Right ventricle myocardium superior (tissue), 1 donor: Measurements from ENCODE around the gene FAM241B. TPM values are rescaled to one million over a fixed set of nuclear protein-coding genes. Genes with fewer than 3 reads are reported as not detected.

Experiments used
- ATAC-seq: fragments of 200-7000 bp; cut with Tn5 transposase; one replicate; pipeline ENCODE4 v1.9.1; 2020; ENCODE audit warnings: mild to moderate bottlenecking; ENCODE audit not compliant: poor library complexity
- DNase-seq: peaks from one replicate; pipeline ENCODE4 v3.0.0-alpha.2; 2020
- intact Hi-C: fragments of 100-400 bp; cut with DNase I; formaldehyde crosslinking; loops from one replicate; pipeline ENCODE4 v1.11.2; 2022
- total RNA-seq: library from RNA; stranded (reverse); fragmentation: NEBNext Ultra II Directional; extraction: Animal tissue kit (Norgen Biotek cat#: 25700); gene quantifications from one replicate; pipeline ENCODE4 v1.2.1, GENCODE V29; 2021
- donor health status: DM: no; HTN: yes; CAD: no; lungs with severe emphysema.

The FAM241B gene
- total RNA-seq, 1 donor from 2014 or later = 3.3 TPM

DNA sequence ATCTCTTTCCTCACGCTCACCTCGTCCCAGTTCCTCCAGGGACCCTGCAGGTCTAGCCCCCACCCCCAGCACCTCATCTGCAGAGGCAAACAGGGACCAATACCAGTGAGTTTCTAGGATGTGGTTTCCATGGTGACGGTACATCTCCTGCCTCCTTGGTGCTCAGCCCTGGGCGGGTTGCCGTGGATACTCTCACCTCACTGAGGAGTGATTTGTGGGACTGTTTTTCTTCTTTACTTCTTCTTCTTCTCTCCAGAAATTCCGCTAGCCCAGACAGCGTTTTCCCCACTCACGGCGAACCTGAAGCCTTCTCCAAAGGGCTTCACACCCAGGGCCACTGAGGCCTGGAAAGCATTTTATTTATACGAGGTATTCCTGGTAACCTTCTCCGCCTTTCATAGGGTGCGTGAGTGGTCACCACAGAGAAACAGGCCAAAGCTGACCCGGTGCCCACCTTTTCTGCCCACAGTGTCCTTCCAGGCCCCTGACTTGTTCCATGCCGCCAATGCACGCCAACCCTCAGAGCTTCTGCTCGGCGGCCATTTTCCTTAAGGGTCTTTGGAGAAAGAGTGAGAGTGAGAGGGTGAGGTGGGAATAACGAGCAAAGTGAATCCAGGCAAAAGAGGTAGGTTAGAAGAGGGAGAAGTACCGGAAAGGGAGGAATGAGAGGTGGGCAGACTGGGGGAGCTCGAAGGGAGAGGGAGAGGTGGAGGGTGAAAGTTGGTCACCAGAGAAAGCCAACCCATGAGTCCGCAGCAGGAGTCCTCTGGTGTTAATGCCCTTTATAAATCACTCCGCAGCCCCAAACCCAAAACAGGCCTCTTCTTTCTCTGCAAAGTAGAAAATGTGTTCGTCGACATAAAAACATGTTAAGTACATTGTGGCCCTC lies 15.5 kb downstream of the FAM241B start:
- intact Hi-C loops = loop anchor here (2.0 to 5.0 kb wide), 2 partner anchors 72 to 269 kb away; no protein-coding TSS in a partner anchor
- ATAC-seq (no peak), DNase-seq (no peak)

DNA sequence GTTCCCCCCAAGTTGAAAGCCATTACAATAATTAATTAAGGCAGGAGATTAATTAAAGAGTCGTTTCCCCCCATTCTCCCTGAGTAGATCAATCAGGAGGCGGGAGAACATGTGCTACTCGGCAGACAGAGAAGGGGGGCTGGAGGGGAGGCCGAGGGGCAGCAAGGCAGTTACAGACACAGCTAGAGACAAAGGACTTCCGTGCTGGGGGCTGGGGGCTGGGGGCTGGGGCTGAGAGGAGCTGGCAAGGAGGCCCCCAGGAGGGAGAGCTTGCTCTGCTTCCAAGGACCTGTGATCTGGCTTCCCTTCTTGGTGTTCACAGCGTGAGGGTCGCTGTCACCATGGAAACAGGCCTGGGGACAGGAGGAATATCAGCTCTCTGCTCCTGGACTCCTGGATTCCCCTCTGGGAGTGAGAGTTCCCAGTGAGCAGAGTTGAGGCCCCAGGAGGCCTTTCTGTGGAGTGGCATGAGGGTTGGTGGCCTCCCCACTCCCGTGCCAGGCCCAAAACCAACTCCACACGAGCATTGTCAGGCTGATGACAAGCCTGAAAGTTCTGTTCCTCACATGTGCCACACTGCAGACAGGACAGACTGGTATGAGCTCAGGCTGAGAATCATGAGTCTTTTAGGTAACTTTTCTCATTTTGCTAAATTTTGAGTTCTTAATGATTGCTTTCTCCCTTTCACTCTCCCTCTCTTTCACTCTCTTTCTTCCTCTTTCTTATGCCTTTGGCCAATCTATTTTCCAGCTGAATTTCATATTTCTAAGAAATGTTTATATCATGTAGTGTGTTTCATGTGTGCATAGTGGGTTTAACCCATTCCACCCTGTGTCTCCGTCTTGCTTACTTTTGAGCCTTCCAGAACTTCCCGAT lies 16.4 kb downstream of the FAM241B start:
- intact Hi-C loops = loop anchor here (5.0 kb wide), 1 partner anchor 71 kb away; no protein-coding TSS in a partner anchor
- no peak for DNase-seq

DNA sequence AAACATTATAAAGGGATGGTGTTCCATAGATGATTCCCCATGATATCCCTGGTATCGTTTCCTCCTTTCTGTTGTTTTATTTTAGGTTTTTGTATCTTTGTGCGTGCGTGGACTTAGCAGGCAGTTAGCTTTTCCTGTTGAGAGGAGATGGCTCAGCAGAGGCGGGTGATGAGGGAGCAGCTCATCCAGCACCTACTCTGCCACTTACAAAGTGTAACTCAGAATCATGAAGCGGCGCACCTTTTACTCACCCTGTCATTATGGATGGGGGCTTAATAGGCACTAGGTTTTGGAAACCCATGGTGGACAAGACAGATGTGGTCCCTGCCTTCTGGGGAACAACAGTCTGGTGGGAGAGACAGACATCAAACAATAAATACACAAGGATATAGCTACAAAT lies 17.1 kb downstream of the FAM241B start:
- DNase-seq (no peak), ATAC-seq (no peak)
- intact Hi-C loops = loop anchor here (5.0 kb wide), 1 partner anchor 70 kb away; no protein-coding TSS in a partner anchor

More for the DNA sequence above, 16.4 kb downstream of the FAM241B start:
- no peak for ATAC-seq

DNA sequence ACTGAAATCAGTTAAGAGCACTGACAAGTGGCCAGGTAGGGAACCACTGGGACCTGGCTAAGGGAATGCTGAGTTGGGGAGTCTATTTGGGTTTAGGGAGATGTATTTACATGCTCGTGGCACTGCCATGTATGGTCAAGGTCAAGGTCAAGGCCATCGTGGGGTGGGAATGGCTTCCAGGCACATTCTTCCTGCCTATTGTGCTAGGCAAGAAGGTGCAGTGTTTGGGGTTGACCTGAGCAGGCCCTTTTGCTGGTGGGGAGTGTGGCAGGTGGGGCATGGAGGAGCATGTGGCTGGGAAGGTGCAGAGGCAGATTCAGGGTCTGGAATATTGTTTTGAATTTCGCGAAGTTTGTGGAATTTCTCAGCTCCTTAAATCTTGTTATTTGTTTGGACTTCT lies 17.8 kb downstream of the FAM241B start:
- ATAC-seq (no peak), DNase-seq (no peak)

DNA sequence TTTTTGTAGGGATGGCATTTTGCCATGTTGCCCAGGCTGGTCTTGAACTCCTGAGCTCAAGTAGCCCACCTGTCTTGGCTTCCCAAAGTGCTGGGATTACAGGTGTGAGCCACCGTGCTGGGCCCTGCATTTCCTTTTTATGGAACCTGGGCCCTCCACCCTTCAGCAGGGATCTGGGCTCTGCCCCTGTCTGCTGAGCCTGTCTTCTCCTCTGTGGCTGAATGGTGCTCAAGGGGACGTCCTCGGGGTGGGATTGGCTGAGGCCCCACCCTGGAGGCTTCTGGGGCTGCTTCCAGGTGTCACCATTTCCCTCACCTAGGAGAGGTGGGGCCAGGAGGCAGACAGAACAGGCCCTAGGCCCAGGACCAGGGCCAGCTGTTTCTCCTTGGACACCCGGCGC lies 18.4 kb downstream of the FAM241B start:
- intact Hi-C loops = loop anchor here (5.0 kb wide), 1 partner anchor 69 kb away; no protein-coding TSS in a partner anchor
- ATAC-seq (no peak), DNase-seq (no peak)

More for the DNA sequence above, 17.8 kb downstream of the FAM241B start:
- intact Hi-C loops = loop anchor here (5.0 kb wide), 1 partner anchor 69 kb away; no protein-coding TSS in a partner anchor

DNA sequence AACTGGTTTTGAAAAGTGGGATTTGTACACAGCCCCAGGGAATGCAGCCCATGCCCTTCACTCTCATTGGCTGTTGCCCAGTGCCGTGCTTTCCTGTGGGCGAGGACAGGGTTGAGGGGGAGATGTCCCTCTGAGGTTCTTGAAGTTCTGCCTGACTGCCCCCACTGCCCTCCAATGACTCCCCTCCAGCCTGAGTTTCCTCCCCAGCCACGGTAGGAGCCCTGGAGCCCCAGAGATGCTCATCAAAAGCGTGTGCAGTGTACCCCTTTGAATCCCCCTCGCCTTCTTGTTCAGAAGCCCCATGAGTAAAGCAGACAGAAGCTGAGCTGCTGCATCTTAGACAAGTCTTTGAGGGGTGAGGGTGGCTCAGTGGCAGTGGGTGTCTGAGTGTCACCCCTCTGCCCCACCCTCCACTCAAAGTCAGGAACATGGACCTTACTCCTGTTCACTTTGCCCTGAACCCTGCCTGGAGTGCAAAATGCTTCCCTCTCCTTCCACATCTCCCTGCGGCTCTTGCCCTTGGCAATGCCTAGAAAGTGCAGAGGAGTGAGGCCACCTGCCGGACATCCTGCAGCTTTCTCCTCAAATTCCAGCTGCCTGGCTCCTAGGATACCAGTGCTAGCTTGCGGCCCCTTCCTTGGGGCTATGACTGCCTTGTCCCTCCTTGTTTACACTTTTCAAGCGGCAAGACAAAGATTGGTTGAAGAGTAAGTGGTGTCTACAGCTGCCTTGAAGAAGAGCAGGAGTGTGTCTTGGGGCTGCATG lies 19.9 kb downstream of the FAM241B start:
- intact Hi-C loops = loop anchor here (5.0 kb wide), 1 partner anchor 67 kb away; no protein-coding TSS in a partner anchor
- no peak for DNase-seq
- no peak for ATAC-seq

DNA sequence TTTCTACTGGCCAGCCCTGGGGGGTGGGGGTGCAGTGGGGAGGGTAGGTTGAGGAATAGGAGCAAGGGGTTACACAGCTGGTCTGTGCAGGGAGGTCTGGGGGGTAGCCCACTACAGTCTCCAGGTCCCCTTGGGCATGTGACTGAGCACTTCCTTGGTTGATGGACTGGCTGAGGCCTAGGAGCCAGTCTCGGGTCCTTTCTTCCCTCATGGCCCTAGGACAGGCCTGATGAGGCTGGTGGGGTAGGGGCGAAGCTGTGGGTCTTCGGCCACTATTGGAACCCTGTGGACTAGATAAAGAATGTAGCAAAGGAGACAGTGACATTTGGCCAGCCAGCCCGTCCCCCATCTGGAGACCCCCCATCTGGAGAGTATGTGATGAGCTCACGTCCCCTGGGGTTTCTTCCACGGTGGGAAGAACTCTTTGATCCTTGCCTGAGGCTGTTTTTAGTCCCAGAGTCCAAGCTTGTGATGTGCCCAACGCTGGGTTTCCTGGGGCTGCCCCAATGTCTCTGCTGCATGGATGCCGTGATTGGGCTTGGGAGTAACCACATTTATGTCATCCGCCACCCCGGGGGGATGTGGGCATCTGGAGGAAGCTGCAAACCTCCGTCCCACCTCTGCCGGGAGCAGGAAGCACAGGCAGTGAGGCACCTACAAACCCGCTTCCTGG lies 20.7 kb downstream of the FAM241B start:
- intact Hi-C loops = no loop called here
- DNase-seq (no peak), ATAC-seq (no peak)

DNA sequence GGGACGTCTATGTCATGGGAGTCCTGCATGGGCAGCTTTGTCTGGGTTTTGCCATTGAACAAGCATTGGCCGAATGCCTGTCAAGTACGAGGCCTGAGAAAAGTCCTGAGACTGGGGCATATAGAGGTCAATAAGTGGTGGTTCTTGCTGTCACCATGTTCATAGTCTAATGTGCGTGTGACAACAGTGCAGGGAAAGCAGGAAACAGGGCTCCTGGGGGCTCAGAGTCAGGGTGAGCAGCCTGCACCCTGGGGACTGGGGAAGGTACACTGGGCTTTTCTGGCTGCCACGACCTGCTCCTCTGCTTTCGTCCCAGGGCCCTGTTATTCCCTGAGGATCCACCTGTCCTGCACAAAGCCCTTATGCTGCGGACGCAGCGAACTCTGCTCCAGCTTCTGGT lies 21.3 kb downstream of the FAM241B start:
- ATAC-seq = no peak
- intact Hi-C loops = no loop called here
- DNase-seq = no peak

DNA sequence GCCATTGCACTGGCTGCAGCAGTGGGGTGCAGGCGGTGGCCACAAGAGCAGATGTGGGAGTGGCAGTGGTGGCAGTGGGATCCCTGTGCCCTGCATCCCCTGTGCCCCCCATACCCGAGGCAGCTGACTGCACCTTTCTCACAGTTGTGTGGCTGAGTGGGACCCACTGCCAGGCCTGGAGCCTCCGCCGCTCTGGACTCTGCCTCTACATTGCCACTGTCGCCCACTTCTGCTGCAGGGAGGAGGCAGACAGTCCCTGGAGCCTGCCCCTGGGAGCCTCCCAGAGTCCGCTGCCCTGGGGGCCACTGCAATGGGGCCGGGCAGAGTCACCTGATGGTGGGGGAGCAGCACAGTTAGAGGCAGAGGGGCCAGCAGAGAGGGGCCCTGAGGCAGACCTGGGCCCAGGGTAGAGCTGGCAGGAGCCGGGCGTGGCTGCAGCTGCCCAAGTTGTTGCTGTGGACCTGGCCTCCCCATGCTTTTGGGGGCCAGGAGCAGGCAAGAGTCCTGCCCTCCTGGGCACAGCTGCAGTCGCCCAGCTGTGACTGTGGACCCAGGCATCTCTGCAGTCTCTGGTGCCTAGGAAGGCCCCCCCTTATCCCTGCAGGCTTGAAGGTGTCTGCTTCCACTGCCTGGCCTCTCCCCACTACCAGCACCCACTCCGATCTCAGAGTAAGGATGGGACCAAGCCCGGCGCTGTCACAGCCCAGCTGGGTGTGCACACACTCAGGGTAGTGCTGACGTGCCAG lies 22.2 kb downstream of the FAM241B start:
- intact Hi-C loops = no loop called here
- DNase-seq (no peak), ATAC-seq (no peak)

DNA sequence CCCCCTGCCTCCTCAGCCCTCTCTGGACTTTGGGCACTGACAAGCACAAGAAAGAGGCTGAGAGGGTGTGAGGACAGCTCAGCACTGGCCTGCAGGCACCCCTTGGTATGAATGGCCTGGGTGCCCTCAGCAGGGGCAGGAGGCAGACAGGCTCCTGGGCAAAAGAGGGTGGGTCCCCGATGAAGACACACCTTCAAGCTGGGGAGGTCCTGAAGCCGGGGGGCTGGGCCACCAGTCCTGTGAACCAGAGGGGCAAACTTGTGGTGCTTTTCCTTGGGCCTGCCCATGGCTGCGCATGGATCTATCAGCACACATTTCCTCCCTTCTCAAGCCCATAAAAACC lies 22.8 kb downstream of the FAM241B start:
- intact Hi-C loops = no loop called here
- no peak for ATAC-seq
- no peak for DNase-seq

DNA sequence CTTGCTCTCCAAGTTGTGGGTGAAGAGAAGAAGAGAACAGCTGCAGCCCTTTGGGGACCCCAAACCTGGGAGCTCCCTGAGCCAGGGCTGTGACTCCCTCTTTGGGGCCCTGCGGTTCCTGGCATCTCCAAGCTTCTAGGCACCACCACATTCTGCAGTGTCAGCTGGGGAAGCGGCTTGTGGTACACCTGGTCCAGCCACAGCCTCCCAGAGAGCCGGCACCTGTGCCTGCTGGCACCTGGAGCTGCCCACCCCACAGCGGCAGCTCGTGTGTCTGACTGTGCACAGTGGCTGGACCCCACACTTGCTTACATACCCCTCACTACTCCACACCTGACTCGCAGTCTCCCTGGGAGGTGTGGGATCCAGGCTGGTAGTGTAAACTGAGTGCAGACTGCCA lies 23.5 kb downstream of the FAM241B start:
- ATAC-seq (no peak), DNase-seq (no peak)
- intact Hi-C loops = no loop called here

DNA sequence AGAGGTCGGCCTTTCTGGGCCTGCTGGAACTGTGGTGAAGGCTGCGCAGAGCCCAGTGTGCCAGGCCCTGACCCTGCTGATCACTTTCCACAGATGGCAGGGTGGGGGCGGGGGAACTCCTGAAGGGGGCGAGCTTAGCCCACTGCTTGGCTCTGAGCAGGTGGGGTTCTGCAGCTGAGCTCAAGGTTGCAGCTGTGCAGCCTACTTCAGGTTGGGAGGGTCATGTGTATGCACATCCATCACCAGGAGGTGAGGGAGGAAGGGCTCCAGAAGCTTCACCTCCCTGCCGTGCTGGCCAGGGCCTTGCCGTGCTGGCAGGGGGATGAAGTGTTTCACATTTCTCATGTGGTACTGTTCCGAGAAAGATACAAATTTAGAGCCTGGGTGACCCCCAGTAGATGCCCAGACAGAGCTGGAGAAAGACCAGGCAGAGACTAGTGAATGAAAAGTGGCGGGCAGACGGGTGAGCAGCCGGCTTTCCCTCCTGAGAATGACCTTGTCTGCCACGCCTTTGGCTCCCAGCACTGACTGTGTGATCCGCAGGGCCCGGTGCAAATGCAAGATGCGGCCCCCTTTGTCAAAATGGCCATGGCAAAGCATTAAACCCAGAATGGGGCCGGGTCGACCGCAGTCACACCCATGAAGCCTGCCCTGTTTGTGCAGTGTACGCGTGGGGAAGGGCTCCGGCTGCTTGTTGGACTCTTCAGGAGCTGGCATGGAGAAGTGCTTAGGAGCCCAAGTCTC lies 25.2 kb downstream of the FAM241B start:
- ATAC-seq (no peak), DNase-seq (no peak)
- intact Hi-C loops = no loop called here

DNA sequence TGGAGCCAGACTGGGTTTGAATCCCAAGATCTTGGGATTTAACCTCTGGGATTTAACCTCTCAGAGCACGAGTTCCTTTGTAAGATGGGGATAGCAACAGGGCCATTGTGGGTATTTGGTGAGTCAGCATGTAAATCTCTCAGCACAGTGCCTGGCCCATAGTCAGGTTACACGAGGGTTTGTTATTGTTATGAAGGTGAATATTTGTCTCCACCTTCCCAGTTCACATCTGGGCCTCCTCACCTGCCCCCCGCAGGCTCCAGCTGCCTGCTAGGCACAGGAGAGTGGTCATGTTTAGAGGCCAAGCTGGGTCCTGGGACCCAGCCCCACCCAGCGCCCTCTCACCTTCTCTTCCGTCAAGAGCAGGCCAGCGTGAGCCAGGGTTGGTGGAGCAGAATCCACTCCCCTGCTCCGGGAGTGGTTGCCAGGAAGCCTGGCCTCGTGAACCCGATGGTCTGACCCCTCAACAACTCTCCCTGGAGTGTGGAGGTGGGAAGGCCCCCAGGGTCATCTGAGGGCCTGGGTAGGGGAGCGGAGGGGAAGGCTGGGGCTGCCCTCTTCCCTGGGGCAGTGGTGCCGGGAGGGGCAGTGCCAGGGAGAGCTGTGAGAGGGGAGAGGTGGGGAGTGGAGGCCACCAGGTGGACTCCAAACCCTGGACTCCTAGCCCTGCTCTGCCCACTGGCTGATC lies 26.0 kb downstream of the FAM241B start:
- DNase-seq (no peak), ATAC-seq (no peak)
- intact Hi-C loops = no loop called here

DNA sequence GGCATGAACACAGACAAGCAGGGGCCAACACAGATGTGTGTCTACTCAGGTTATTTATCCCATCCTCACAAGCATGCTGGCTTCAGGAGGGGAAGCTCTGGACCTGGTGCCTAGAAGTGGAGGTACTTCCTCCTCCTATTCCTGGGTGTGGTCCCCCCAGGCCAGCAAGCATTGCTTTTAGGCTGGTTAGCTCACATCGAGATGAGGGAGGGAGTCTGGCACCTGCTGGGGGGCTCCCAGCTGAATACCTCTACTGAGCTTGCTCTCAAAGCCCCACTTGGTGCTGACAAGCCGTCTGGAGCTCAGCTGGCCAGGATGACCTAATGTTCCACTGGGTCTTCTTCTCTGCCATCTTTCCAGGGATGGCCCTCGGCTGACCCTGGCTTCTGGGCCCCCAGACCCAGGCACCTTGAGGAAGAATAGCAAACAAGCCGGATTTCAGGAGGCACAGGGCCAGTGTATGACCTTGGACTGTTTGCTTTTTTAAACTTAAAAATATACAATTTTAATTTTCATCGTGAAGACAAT lies 26.8 kb downstream of the FAM241B start:
- ATAC-seq (no peak), DNase-seq (no peak)
- intact Hi-C loops = no loop called here

DNA sequence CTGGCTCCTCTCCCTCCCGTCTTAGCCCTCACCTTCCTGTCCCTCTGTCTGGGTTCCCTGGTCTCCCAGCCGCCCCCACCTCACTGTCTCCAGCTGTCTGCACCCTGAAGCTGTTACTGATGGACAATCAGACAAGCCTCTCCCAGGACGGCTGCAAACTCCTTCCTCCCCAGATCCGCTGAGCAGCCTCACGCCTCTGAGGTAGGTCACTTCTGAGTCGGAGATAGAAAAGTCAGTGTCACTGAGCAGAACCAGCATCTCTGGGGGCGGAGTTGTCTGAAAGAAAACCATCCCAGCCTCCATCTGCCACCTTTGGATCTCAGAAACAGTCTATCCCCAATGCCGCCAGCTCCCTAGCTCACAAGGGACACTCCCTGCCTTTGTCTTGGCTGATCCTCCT lies 27.4 kb downstream of the FAM241B start:
- ATAC-seq = no peak
- no peak for DNase-seq
- intact Hi-C loops = no loop called here

DNA sequence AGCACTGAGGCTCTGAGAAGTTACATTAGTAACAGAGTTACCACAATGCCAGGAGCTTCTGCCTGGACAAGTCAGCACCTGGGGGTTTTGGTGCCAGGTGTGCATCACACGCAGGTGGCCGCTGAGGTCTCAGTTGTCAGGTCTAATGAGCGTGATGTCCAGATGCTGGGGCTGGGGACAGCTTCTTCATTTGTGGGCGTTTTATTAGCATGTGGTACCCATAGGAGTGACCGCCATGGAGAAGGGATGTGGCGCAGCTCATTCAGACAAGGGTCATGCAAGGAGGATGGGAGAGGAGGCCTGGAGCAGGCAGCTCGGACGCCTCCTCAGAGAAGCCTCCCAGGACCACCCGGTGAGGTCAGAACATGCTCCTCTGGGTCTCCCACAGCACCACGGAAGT lies 27.8 kb downstream of the FAM241B start:
- intact Hi-C loops = no loop called here
- DNase-seq (no peak), ATAC-seq (no peak)
